HepG2 (cell line): ENCODE results near the gene NPNT. TPM values are rescaled to one million over a fixed set of nuclear protein-coding genes. Genes with fewer than 3 reads are reported as not detected.

Experiments
- BRD4 ChIP-seq: sonication (generic); formaldehyde crosslinking; IDR thresholded peaks from 2 replicates; pipeline ENCODE4 v1.4.0; 2020; ENCODE audit warnings: missing genetic modification reagents
- MBD4 ChIP-seq: IDR thresholded peaks from 2 replicates; pipeline ENCODE4 v1.6.1; 2012; ENCODE audit warnings: low read length, inconsistent platforms, borderline replicate concordance
- POLR2G ChIP-seq: fragments of 200-400 bp; formaldehyde crosslinking; IDR thresholded peaks from 2 replicates; pipeline ENCODE4 v1.6.1; 2018; ENCODE audit warnings: mild to moderate bottlenecking, low read depth, low read length, moderate library complexity
- PTBP1 ChIP-seq: fragments of 200-400 bp; formaldehyde crosslinking; IDR thresholded peaks from 2 replicates; pipeline ENCODE4 v1.6.1; 2018; ENCODE audit warnings: low read length, low read depth; ENCODE audit not compliant: poor library complexity, severe bottlenecking
- RBM22 ChIP-seq: fragments of 200-400 bp; formaldehyde crosslinking; optimal IDR thresholded peaks from 2 replicates; pipeline ENCODE3; 2017; ENCODE audit warnings: mild to moderate bottlenecking, low read length, moderate library complexity
- RFXAP ChIP-seq: sonication (generic); formaldehyde crosslinking; IDR thresholded peaks from 2 replicates; pipeline ENCODE4 v1.4.0; 2020; ENCODE audit warnings: missing genetic modification reagents, borderline replicate concordance
- RORA ChIP-seq: sonication (generic); formaldehyde crosslinking; IDR thresholded peaks from 2 replicates; pipeline ENCODE4 v1.5.0; 2020; ENCODE audit warnings: mild to moderate bottlenecking, missing genetic modification reagents, moderate library complexity
- SOX6 ChIP-seq, 2 experiments: fragments of 450-650 bp in 1 of 2; sonication (generic) in 1 of 2; formaldehyde crosslinking in 1 of 2; IDR thresholded peaks; 2 replicates each; pipeline versions ENCODE4 v1.4.0 to v1.6.1; 2017 to 2020; ENCODE audit warnings: antibody characterized with exemption in 1 of 2, mild to moderate bottlenecking in 1 of 2, missing genetic modification reagents in 1 of 2
- STAG1 ChIP-seq: sonication (generic); formaldehyde crosslinking; IDR thresholded peaks from 2 replicates; pipeline ENCODE4 v1.4.0; 2020; ENCODE audit warnings: missing genetic modification reagents
- ZBTB46 ChIP-seq: sonication (generic); formaldehyde crosslinking; IDR thresholded peaks from 2 replicates; pipeline ENCODE4 v1.4.0; 2020; ENCODE audit warnings: mild to moderate bottlenecking, missing genetic modification reagents, borderline replicate concordance
- ZFP90 ChIP-seq: sonication (generic); formaldehyde crosslinking; IDR thresholded peaks from 2 replicates; pipeline ENCODE4 v1.8.0; 2022; ENCODE audit warnings: missing genetic modification reagents, mild to moderate bottlenecking, inconsistent platforms, borderline replicate concordance
- ZNF20 ChIP-seq: sonication (generic); formaldehyde crosslinking; IDR thresholded peaks from 2 replicates; pipeline ENCODE4 v1.4.0; 2020; ENCODE audit warnings: mild to moderate bottlenecking, moderate library complexity, missing genetic modification reagents
- polyA plus RNA-seq, 8 experiments: library from polyadenylated mRNA; depleted of rRNA in 3 of 8; stranded (reverse) in 7 of 8; unstranded in 1 of 8; fragments of >200 nt; fragmentation: Illumina TruSeq in 4 of 8; extraction: Trizol in 4 of 8; gene quantifications; 2 replicates each; pipeline versions ENCODE4 v1.2.1 to v1.2.3, GENCODE V29; 2011 to 2016; ENCODE audit warnings: low read depth in 4 of 8, missing spikeins in 1 of 8, mixed read lengths in 1 of 8; ENCODE audit not compliant: insufficient read depth in 1 of 8
- total RNA-seq, 5 experiments: library from RNA; depleted of rRNA; stranded (reverse); fragments of >200 nt; fragmentation: Illumina TruSeq; extraction: Trizol; gene quantifications; 2 replicates each; pipeline ENCODE4 v1.2.3, GENCODE V29; 2016; ENCODE audit warnings: low read depth in 1 of 5
- TF ChIP-seq, protein P1 (sequence below): sonication (generic); formaldehyde crosslinking; IDR thresholded peaks from 2 replicates; pipeline ENCODE4 v1.4.0; 2020; ENCODE audit warnings: missing genetic modification reagents

NPNT gene
- total and polyA plus RNA-seq, 2 of the 13 experiments (the other 11 are each of a cell fraction or from before 2014, with no cell fraction given): 1.1 to 19.1 TPM

- TF ChIP-seq PTBP1 (no peak), STAG1 (no peak), MBD4 (no peak), RFXAP (CRISPR knock-in tag) (no peak), BRD4 (CRISPR knock-in tag) (no peak), ZFP90 (CRISPR knock-in tag) (no peak), SOX6 (IDR thresholded peaks at IDR 0.05) (no peak), SOX6 (CRISPR knock-in tag; IDR thresholded peaks at IDR 0.05) (no peak), ZBTB46 (CRISPR knock-in tag) (no peak), ZNF20 (CRISPR knock-in tag) (no peak), RORA (CRISPR knock-in tag) (no peak), RBM22 (no peak), POLR2G (no peak)
- TF ChIP-seq, protein P1, sequence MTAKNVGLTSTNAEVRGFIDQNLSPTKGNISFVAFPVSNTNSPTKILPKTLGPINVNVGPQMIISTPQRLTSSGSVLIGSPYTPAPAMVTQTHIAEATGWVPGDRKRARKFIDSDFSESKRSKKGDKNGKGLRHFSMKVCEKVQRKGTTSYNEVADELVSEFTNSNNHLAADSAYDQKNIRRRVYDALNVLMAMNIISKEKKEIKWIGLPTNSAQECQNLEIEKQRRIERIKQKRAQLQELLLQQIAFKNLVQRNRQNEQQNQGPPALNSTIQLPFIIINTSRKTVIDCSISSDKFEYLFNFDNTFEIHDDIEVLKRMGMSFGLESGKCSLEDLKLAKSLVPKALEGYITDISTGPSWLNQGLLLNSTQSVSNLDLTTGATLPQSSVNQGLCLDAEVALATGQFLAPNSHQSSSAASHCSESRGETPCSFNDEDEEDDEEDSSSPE (CRISPR knock-in tag): no peak
Measured at GRCh38 chr4:105965183-105965800, 70.0 kb downstream of the NPNT start (continued).
